Activated T-cell treated with anti-CD3 and anti-CD28 coated beads, Interleukin-2, amount 50 U/mL, for 72 hours (primary cell): Measurements from ENCODE around the gene HSPG2. TPM values are rescaled to one million over a fixed set of nuclear protein-coding genes. Genes with fewer than 3 reads are reported as not detected.

Experiments
- ATAC-seq, 2 donors: fragments of 150-1000 bp; cut with Tn5 transposase; replicated peaks in 1 of 2; 2 replicates each; pipeline ENCODE4 v1.10.0; 2021; ENCODE audit warnings: moderate library complexity in 2 of 2, mild to moderate bottlenecking in 1 of 2
- DNase-seq, 2 donors: peaks; one replicate each; pipeline ENCODE4 v3.0.0; 2021 to 2022; ENCODE audit warnings: mixed read lengths in 1 of 2
- H3K27ac Mint-ChIP-seq: one replicate; pipeline ENCODE4 v1.8.0; 2022; ENCODE audit warnings: mild to moderate bottlenecking, moderate library complexity, mixed read lengths
- H3K27me3 Mint-ChIP-seq: one replicate; pipeline ENCODE4 v1.8.0; 2022; ENCODE audit warnings: low read depth, mixed read lengths
- H3K36me3 Mint-ChIP-seq, 2 donors: one replicate each; pipeline ENCODE4 v1.8.0; 2022; ENCODE audit warnings: mixed read lengths in 2 of 2, mild to moderate bottlenecking in 1 of 2; ENCODE audit not compliant: insufficient read depth in 2 of 2
- H3K4me1 Mint-ChIP-seq: one replicate; pipeline ENCODE4 v1.8.0; 2022; ENCODE audit warnings: low read depth, mixed read lengths
- H3K4me3 Mint-ChIP-seq, 2 donors: one replicate each; pipeline ENCODE4 v1.8.0; 2022; ENCODE audit warnings: mild to moderate bottlenecking in 2 of 2, mixed read lengths in 2 of 2, moderate library complexity in 2 of 2
- H3K9me3 Mint-ChIP-seq, 2 donors: one replicate each; pipeline ENCODE4 v1.8.0; 2022; ENCODE audit warnings: mixed read lengths in 2 of 2
- total RNA-seq, 2 donors: library from RNA; stranded (reverse); gene quantifications; one replicate each; pipeline ENCODE4 v1.2.3, GENCODE V29; 2022

The HSPG2 gene
- total RNA-seq, 2 donors from 2014 or later = 4.4 to 11.5 TPM

GRCh38 chr1:21887796-21888195, 49.3 kb downstream of the HSPG2 start:
- Mint-ChIP-seq H3K27me3 (no peaks in the 10 kb centered on the region), H3K36me3 (no peaks in the 10 kb centered on the region), H3K9me3 (no peaks in the 10 kb centered on the region), H3K4me3 (no peak overlapping the region), H3K27ac (no peak overlapping the region), H3K4me1 (no peaks in the 10 kb centered on the region)
- ATAC-seq (no peak), DNase-seq (no peak)

GRCh38 chr1:21887216-21887736, 49.8 kb downstream of the HSPG2 start:
- no peak overlapping the region for H3K4me3 Mint-ChIP-seq
- no peaks in the 10 kb centered on the region for H3K4me1 Mint-ChIP-seq
- H3K27me3 Mint-ChIP-seq = no peaks in the 10 kb centered on the region
- H3K9me3 Mint-ChIP-seq = no peaks in the 10 kb centered on the region
- DNase-seq = no peak
- H3K36me3 Mint-ChIP-seq = no peaks in the 10 kb centered on the region
- ATAC-seq = no peak
- no peak overlapping the region for H3K27ac Mint-ChIP-seq

GRCh38 chr1:21886486-21887215, 50.5 kb downstream of the HSPG2 start:
- Mint-ChIP-seq H3K4me3 (no peak overlapping the region), H3K27ac (no peak overlapping the region), H3K9me3 (no peaks in the 10 kb centered on the region), H3K4me1 (no peaks in the 10 kb centered on the region), H3K27me3 (no peaks in the 10 kb centered on the region), H3K36me3 (no peaks in the 10 kb centered on the region)
- DNase-seq = no peak
- ATAC-seq = no peak

- no peaks in the 10 kb centered on the region for H3K36me3 Mint-ChIP-seq
- H3K4me1 Mint-ChIP-seq = no peaks in the 10 kb centered on the region
- H3K4me3 Mint-ChIP-seq = no peak overlapping the region
- no peaks in the 10 kb centered on the region for H3K9me3 Mint-ChIP-seq
- no peaks in the 10 kb centered on the region for H3K27me3 Mint-ChIP-seq
- no peak for ATAC-seq
- no peak for DNase-seq
- no peak overlapping the region for H3K27ac Mint-ChIP-seq
Observed at GRCh38 chr1:21885236-21886037, 51.7 kb downstream of the HSPG2 start.

GRCh38 chr1:21884456-21885235, 52.5 kb downstream of the HSPG2 start:
- no peak for DNase-seq
- Mint-ChIP-seq H3K4me1 (no peaks in the 10 kb centered on the region), H3K36me3 (no peaks in the 10 kb centered on the region), H3K27me3 (no peaks in the 10 kb centered on the region), H3K9me3 (no peaks in the 10 kb centered on the region), H3K27ac (no peak overlapping the region), H3K4me3 (no peak overlapping the region)
- no peak for ATAC-seq

- Mint-ChIP-seq H3K9me3 (no peaks in the 10 kb centered on the region), H3K27me3 (no peaks in the 10 kb centered on the region), H3K4me1 (no peaks in the 10 kb centered on the region), H3K4me3 (no peak overlapping the region), H3K36me3 (no peaks in the 10 kb centered on the region), H3K27ac (no peak overlapping the region)
- no peak for ATAC-seq
- DNase-seq = no peak
Observed at GRCh38 chr1:21882721-21883415, 54.2 kb downstream of the HSPG2 start.

- Mint-ChIP-seq H3K36me3 (no peaks in the 10 kb centered on the region), H3K4me3 (no peak overlapping the region), H3K27me3 (no peaks in the 10 kb centered on the region), H3K9me3 (no peaks in the 10 kb centered on the region), H3K4me1 (no peaks in the 10 kb centered on the region), H3K27ac (no peak overlapping the region)
- DNase-seq (no peak), ATAC-seq (no peak)
Observed at GRCh38 chr1:21881250-21881649, 55.9 kb downstream of the HSPG2 start.

- ATAC-seq (no peak), DNase-seq (no peak)
- no peaks in the 10 kb centered on the region for H3K27me3 Mint-ChIP-seq
- H3K4me3 Mint-ChIP-seq = no peak overlapping the region
- no peaks in the 10 kb centered on the region for H3K9me3 Mint-ChIP-seq
- no peaks in the 10 kb centered on the region for H3K4me1 Mint-ChIP-seq
- H3K27ac Mint-ChIP-seq = no peak overlapping the region
- H3K36me3 Mint-ChIP-seq = no peaks in the 10 kb centered on the region
Observed at GRCh38 chr1:21880619-21880970, 56.5 kb downstream of the HSPG2 start.

- DNase-seq (no peak), ATAC-seq (no peak)
- H3K27ac Mint-ChIP-seq = no peak overlapping the region
- no peak overlapping the region for H3K4me3 Mint-ChIP-seq
- no peaks in the 10 kb centered on the region for H3K36me3 Mint-ChIP-seq
- no peaks in the 10 kb centered on the region for H3K27me3 Mint-ChIP-seq
- no peaks in the 10 kb centered on the region for H3K9me3 Mint-ChIP-seq
- H3K4me1 Mint-ChIP-seq = no peaks in the 10 kb centered on the region
Observed at GRCh38 chr1:21879928-21880618, 57.0 kb downstream of the HSPG2 start.

GRCh38 chr1:21878840-21879478, 58.2 kb downstream of the HSPG2 start:
- Mint-ChIP-seq H3K4me1 (no peaks in the 10 kb centered on the region), H3K9me3 (no peaks in the 10 kb centered on the region), H3K27ac (no peak overlapping the region), H3K36me3 (no peaks in the 10 kb centered on the region), H3K4me3 (no peak overlapping the region), H3K27me3 (no peaks in the 10 kb centered on the region)
- ATAC-seq = no peak
- DNase-seq = no peak

- no peak overlapping the region for H3K4me3 Mint-ChIP-seq
- ATAC-seq = no peak
- no peak for DNase-seq
- no peaks in the 10 kb centered on the region for H3K27me3 Mint-ChIP-seq
- H3K9me3 Mint-ChIP-seq = no peaks in the 10 kb centered on the region
- no peak overlapping the region for H3K27ac Mint-ChIP-seq
- H3K36me3 Mint-ChIP-seq = no peaks in the 10 kb centered on the region
- H3K4me1 Mint-ChIP-seq = no peaks in the 10 kb centered on the region
Observed at GRCh38 chr1:21878009-21878773, 58.9 kb downstream of the HSPG2 start.
